ENCODE data around the gene PPP4R4.

PPP4R4 gene

GRCh38 chr14:94321421-94322271 lies 147.5 kb downstream of the PPP4R4 start:
- H3K9me3 ChIP-seq (ENCODE audit: insufficient read depth, low read length): no peaks in the 10 kb centered on the region

DNA sequence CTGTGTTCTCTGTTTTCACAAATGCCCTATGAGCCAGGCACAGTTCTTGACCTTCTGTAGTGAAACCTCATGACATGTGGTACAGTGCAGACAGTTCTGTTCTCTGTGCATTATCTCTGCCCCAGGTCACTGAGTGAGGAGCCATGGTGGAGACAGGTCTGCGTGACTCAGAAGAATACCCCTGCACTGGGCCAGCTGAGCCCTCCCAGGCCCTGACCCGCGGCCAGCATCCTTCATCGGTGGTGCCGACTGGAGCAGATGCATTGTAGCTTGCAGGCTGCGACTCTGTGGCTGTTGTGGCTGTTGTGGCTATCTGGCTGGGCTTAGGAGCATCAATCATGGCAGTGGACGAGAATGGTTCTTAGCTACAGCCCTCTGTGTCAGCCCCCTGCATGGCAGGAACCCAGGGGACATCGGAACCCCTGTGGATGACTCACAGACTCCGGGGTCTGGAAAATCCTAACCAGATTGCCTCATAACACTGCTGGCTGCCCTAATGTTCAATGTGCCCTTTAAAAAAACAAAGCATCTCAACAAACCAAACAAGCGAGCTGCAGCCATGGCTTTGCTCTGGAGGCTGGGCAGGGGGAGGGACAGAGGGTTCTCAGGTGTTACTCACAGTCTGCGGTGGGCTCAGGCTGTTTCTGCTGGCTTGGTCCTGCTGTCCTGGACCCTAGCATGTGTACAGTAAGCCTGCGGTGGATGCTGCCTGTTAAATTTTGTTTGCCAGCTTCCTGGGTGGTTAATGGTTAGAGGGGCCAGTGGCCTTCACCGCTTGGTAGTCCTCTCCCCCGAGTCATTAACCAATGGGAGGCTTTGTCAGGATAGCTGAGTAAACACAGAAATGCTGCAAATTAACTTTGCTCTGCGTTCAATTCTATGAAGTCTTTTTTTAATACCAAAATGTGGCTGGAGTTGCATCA lies 148.8 kb downstream of the PPP4R4 start, which contains the start of gene SERPINA6:
SERPINA6 (minus strand) TSS at position 689 of the 923 bp plus-strand sequence. CDS start 8,688 bp downstream, outside the sequence.
- no peak for TF ChIP-seq YY1 (IDR thresholded peaks at IDR 0.05; ENCODE audit: insufficient read depth, insufficient read length)
- no peak for TF ChIP-seq ZNF274 (IDR thresholded peaks at IDR 0.05; ENCODE audit: low read depth, low read length)
- no peak for TF ChIP-seq SUZ12 (IDR thresholded peaks at IDR 0.05; ENCODE audit: extremely low read depth, insufficient read depth, insufficient read length)
- Histone ChIP-seq H3K9me3 (ENCODE audit: insufficient read depth, low read length) (no peaks in the 10 kb centered on the region), H3K4me3 (ENCODE audit: insufficient read length, low read depth) (no peak within 1 kb of the TSS), H3K9ac (ENCODE audit: insufficient read length, low read depth) (no peak within 1 kb of the TSS), H3K4me1 (ENCODE audit: insufficient read depth, insufficient read length) (no peaks in the 10 kb centered on the region), H3K27me3 (ENCODE audit: insufficient read depth, insufficient read length) (no peaks in the 10 kb centered on the region), H3K36me3 (ENCODE audit: insufficient read depth, insufficient read length, low read length) (no peaks in the 10 kb centered on the region)
- no peak for DNase-seq (ENCODE audit: low read depth, low spot score)

More at GRCh38 chr14:94321421-94322271, 147.5 kb downstream of the PPP4R4 start:
- TF ChIP-seq YY1 (IDR thresholded peaks at IDR 0.05; ENCODE audit: insufficient read depth, insufficient read length) (no peak), ZNF274 (IDR thresholded peaks at IDR 0.05; ENCODE audit: low read depth, low read length) (no peak)
- H3K36me3 ChIP-seq (ENCODE audit: insufficient read depth, insufficient read length, low read length): no peaks in the 10 kb centered on the region
- no peak for DNase-seq (ENCODE audit: low read depth, low spot score)
- H3K4me3 ChIP-seq (ENCODE audit: insufficient read length, low read depth): no peak overlapping the region
- no peaks in the 10 kb centered on the region for H3K27me3 ChIP-seq (ENCODE audit: insufficient read depth, insufficient read length)
- H3K4me1 ChIP-seq (ENCODE audit: insufficient read depth, insufficient read length): no peaks in the 10 kb centered on the region
- no peak overlapping the region for H3K9ac ChIP-seq (ENCODE audit: insufficient read length, low read depth)

- H3K9me3 ChIP-seq (ENCODE audit: insufficient read depth, low read length): no peaks in the 10 kb centered on the region
- H3K9ac ChIP-seq (ENCODE audit: insufficient read length, low read depth): no peak overlapping the region
- no peaks in the 10 kb centered on the region for H3K27me3 ChIP-seq (ENCODE audit: insufficient read depth, insufficient read length)
- no peak for DNase-seq (ENCODE audit: low read depth, low spot score)
- no peaks in the 10 kb centered on the region for H3K4me1 ChIP-seq (ENCODE audit: insufficient read depth, insufficient read length)
- H3K4me3 ChIP-seq (ENCODE audit: insufficient read length, low read depth): no peak overlapping the region
- no peak for TF ChIP-seq YY1 (IDR thresholded peaks at IDR 0.05; ENCODE audit: insufficient read depth, insufficient read length)
- TF ChIP-seq ZNF274 (IDR thresholded peaks at IDR 0.05; ENCODE audit: low read depth, low read length): no peak
- no peak for TF ChIP-seq SUZ12 (IDR thresholded peaks at IDR 0.05; ENCODE audit: extremely low read depth, insufficient read depth, insufficient read length)
- H3K36me3 ChIP-seq (ENCODE audit: insufficient read depth, insufficient read length, low read length): no peaks in the 10 kb centered on the region
Observed at GRCh38 chr14:94328196-94328595, 154.1 kb downstream of the PPP4R4 start.
